Measurements from ENCODE around the gene FBXO3.

The FBXO3 gene

GRCh38 chr11:33772870-33773269 is 1.4 kb downstream of the FBXO3 start:
- DNase-seq (ENCODE audit: low read depth in 1 of 2, low spot score in 1 of 2): no peak

GRCh38 chr11:33772300-33772699 is 2.0 kb downstream of the FBXO3 start:
- no peak for DNase-seq (ENCODE audit: low read depth in 1 of 2, low spot score in 1 of 2)

GRCh38 chr11:33770236-33770635 is 4.1 kb downstream of the FBXO3 start:
- DNase-seq (ENCODE audit: low read depth in 1 of 2, low spot score in 1 of 2): no peak

- DNase-seq (ENCODE audit: low read depth in 1 of 2, low spot score in 1 of 2): no peak
These were observed 4.8 kb downstream of the FBXO3 start for GRCh38 chr11:33769542-33769941.

DNA sequence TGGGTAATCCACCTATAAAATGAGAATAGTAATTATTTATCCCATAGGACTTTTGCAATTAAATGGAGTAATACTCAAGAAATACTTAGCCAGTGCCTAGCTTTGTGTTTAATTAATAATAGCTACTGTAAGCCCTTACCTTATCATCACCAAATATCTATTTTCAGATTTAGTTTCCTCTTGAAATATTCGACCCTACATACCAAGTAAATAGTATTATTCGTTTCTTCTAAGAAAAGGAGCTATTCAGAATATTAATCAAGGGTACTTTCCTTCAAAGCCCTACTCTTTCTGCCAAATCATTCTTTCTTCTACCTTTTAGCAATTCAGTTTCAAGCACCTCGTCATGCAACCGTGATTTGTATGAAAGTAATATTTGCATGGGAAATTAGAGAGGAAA is 6.7 kb downstream of the FBXO3 start:
- no peak for DNase-seq (ENCODE audit: low read depth in 1 of 2, low spot score in 1 of 2)

DNA sequence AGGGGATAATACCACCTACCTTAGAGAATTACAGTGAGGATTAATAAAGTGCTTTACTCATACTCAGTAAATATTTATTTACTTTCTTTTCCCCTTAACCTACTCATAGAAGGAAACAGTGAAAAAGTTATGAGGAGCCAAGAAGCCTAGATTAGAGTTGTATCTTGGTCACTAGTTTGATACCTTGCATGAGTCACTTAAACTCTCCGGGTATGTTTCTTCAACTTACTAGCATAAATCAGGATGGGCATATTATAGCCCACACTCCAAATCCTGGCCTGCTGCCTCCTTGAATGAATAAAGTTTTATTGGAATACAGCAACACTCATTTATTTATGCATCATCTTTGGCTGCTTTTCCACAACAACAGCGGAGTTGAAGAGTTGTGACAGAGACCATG is 8.2 kb downstream of the FBXO3 start:
- DNase-seq (ENCODE audit: low read depth in 1 of 2, low spot score in 1 of 2): no peak

- no peak for DNase-seq (ENCODE audit: low read depth in 1 of 2, low spot score in 1 of 2)
These were observed 12.8 kb downstream of the FBXO3 start for GRCh38 chr11:33761471-33761870.

- DNase-seq (ENCODE audit: low read depth in 1 of 2, low spot score in 1 of 2): no peak
These were observed 20.9 kb downstream of the FBXO3 start for GRCh38 chr11:33753304-33753967.

DNA sequence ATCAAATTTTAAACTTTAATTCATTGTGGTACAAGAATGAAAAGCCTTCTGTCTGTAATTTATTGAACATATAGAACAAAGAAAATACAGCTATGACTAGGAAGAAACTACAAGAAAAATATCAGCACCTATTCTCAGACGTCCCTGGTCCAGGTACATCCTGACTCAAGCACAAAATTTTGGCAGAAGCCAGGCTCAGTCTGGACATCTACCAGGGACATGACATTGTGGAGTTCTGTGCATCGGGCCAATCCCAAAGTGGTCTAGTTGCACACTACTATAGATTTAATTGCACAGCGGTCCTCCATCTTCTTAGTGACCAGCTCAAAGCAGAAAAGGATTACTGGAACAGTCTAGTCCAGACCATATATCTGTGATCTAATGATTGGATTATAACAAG is 22.4 kb downstream of the FBXO3 start:
- no peak for DNase-seq (ENCODE audit: low read depth in 1 of 2, low spot score in 1 of 2)

DNA sequence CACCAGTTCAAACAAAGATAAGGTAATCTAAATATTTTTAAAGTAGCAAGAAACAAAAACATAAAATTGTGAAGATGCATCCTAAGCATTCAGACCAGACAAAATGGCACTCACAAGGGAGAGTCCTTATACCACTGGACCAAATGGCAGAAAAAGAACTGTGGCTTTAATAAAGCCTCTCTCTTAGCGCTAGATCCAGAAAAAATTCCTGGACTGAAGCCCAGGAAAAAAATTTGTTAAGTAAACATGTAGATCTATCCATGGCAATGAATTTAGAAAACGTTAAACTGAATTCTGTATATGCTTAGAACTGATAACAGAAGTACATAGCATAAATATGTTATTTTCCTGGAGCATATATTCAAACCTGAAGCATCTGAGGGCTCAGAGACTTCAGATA is 26.3 kb downstream of the FBXO3 start:
- no peak for DNase-seq (ENCODE audit: low read depth in 1 of 2, low spot score in 1 of 2)

DNA sequence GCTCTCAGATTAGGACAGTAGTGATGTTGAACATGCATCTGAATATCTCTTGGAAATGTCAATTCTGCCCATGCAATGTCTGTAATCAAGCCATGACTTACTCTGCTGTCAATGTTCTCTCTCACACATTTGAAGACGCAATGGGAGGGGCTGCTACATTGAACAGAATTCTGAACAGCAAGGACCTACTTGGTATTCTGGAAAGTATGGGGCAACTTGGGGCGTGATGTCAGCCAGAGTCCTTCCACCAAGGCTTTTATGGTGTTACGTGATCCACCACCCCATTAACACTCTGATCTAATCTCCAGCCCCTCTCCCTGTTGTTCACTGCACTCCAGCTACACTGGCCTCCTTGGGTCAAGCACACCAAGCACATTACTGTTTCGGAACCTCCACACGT is 31.0 kb downstream of the FBXO3 start:
- no peak for DNase-seq (ENCODE audit: low read depth in 1 of 2, low spot score in 1 of 2)

DNA sequence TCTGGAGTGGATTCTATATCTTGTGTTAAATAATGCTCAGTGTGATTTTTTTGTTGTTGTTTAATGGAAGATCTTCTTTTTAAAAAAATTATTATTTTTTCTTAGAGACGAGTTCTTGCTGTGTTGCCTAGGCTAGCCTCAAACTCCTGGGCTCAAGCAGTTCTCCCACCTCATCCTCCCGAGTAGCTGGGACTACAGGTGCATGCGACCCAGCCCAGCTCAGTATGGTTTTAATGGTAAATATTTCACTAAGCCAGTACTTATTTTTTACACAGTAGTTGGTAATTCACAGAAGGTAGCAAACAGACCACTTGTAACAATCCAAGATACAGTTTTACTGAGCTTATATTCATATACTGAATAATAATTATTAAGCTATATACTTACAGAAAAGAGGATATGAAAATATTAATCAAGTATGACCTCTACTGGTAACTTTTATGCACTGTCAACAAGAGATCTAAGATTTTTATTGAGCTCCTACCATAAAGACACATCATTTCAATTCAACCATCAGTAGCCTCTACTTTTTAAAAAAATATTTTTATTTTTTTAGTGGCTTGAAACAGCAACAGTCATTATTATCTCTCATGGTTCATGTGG is 32.0 kb downstream of the FBXO3 start:
- DNase-seq (ENCODE audit: low read depth in 1 of 2, low spot score in 1 of 2): no peak

- no peak for DNase-seq (ENCODE audit: low read depth in 1 of 2, low spot score in 1 of 2)
These were observed 32.5 kb downstream of the FBXO3 start for GRCh38 chr11:33741806-33742205.

GRCh38 chr11:33737362-33737821 is 36.9 kb downstream of the FBXO3 start:
- no peak for DNase-seq (ENCODE audit: low read depth in 1 of 2, low spot score in 1 of 2)

GRCh38 chr11:33736148-33736812 is 38.0 kb downstream of the FBXO3 start, which contains the start of gene CD59:
CD59 (minus strand) TSS chr11:33736423; CDS start chr11:33722445, 13,978 bp downstream.
- DNase-seq (ENCODE audit: low read depth in 1 of 2, low spot score in 1 of 2): peak; percentile 80 to 89

GRCh38 chr11:33735271-33736147 is 38.8 kb downstream of the FBXO3 start:
- no peak for DNase-seq (ENCODE audit: low read depth in 1 of 2, low spot score in 1 of 2)

- no peak for DNase-seq (ENCODE audit: low read depth in 1 of 2, low spot score in 1 of 2)
These were observed 39.7 kb downstream of the FBXO3 start for GRCh38 chr11:33734441-33735270.

DNA sequence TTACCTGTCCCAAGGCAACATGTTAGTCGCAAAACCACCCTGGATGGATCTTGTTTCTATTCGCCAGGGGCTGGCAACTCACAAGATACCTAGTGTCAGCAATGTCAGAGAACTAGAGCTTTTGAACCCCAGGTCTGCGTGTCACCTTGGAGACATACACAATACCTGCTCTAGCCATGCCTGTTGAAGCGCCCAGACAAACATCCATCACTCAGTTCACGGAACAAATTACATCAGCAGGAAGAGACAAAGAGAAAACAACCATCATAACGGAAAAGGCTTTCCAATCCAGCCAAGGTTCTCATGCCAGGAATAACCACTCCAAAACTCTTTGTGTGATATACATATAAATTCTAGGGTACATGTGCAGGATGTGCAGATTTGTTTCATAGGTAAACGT is 40.3 kb downstream of the FBXO3 start:
- DNase-seq (ENCODE audit: low read depth in 1 of 2, low spot score in 1 of 2): no peak

DNA sequence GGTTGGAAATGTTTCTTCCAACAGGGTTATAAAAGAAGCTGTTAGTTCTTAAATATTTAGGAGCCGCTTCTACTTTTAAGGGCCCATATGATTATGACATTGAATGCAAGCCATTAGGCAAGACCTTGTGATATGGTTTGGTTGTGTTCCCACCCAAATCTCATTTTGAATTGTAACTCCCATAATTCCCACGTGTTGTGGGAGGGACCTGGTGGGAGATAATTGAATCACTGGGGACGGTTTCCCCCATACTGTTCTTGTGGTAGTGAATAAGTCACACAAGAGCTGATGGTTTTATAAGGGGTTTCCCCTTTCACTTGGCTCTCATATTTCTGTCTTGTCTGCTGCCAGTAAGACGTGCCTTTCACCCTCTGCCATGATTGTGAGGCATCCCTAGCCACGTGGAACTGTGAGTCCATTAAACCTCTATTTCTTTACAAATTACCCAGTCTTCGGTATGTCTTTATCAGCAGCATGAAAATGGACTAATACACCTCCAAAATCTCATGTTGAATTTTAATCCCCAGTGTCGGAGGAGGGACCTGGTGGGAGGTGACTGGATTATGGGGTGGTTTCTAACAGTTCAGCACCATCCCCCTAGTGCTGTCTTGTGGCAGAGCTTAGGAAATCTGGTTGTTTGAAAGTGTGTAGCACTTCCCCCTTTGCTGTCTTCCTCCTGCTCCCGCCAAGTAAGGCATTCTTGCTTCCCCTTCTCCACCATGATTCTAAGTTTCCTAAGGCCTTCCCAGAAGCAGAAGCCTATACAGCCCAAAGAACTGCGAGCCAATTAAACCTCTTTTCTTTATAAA is 42.4 kb downstream of the FBXO3 start:
- DNase-seq (ENCODE audit: low read depth in 1 of 2, low spot score in 1 of 2): no peak

- no peak for DNase-seq (ENCODE audit: low read depth in 1 of 2, low spot score in 1 of 2)
These were observed 43.6 kb downstream of the FBXO3 start for GRCh38 chr11:33730716-33731115.
